ENCODE measurements around the gene TMEM17. TPM values are rescaled to one million over a fixed set of nuclear protein-coding genes. Genes with fewer than 3 reads are reported as not detected.

The TMEM17 gene
- total and polyA plus RNA-seq, 2 of the 13 experiments (the other 11 are each of a cell fraction or from before 2014, with no cell fraction given) = 0.22 to 0.50 TPM

- TF ChIP-seq BCL3 (CRISPR knock-in tag; IDR thresholded peaks at IDR 0.05) (peak; percentile 76; the same call in 1 of the 2 replicates), ZNF180 (CRISPR knock-in tag; IDR thresholded peaks at IDR 0.05; ENCODE audit: borderline replicate concordance, low read depth) (no peak), ZNF615 (CRISPR knock-in tag; IDR thresholded peaks at IDR 0.05; ENCODE audit: borderline replicate concordance) (peak; percentile 90), SP2 (CRISPR knock-in tag; IDR thresholded peaks at IDR 0.05) (no peak), SMC3 (IDR thresholded peaks at IDR 0.05; ENCODE audit: low read length) (peak; percentile 60; the same call in 1 of the 2 replicates), ZFAT (CRISPR knock-in tag; conservative IDR thresholded peaks at IDR 0.05) (0 out of 2 replicates have a peak, but pooled peaks have one; percentile 64), ZNF503 (CRISPR knock-in tag; IDR thresholded peaks at IDR 0.05) (peak; percentile 93), ZNF3 (CRISPR knock-in tag; IDR thresholded peaks at IDR 0.05) (peak; percentile 31; the same call in 1 of the 2 replicates), SAP130 (CRISPR knock-in tag; IDR thresholded peaks at IDR 0.05; ENCODE audit: low read depth) (peak; percentile 47; the same call in 1 of the 2 replicates), ZNF556 (CRISPR knock-in tag; IDR thresholded peaks at IDR 0.05; ENCODE audit: borderline replicate concordance) (peak; percentile 97), PLRG1 (conservative IDR thresholded peaks at IDR 0.05) (no peak), FOXP4 (CRISPR knock-in tag; IDR thresholded peaks at IDR 0.05) (no peak; the same call in 1 of the 2 replicates), NKX3-1 (CRISPR knock-in tag; IDR thresholded peaks at IDR 0.05) (peak; percentile 82), TMF1 (CRISPR knock-in tag; IDR thresholded peaks at IDR 0.05; ENCODE audit: low read depth) (no peak; the same call in 1 of the 2 replicates), CEBPB (IDR thresholded peaks at IDR 0.05; ENCODE audit: borderline replicate concordance, low read depth, low read length) (no peak), ZBTB20 (CRISPR knock-in tag; IDR thresholded peaks at IDR 0.05; ENCODE audit: borderline replicate concordance, low read depth) (no peak)
- TF ChIP-seq, protein P1, sequence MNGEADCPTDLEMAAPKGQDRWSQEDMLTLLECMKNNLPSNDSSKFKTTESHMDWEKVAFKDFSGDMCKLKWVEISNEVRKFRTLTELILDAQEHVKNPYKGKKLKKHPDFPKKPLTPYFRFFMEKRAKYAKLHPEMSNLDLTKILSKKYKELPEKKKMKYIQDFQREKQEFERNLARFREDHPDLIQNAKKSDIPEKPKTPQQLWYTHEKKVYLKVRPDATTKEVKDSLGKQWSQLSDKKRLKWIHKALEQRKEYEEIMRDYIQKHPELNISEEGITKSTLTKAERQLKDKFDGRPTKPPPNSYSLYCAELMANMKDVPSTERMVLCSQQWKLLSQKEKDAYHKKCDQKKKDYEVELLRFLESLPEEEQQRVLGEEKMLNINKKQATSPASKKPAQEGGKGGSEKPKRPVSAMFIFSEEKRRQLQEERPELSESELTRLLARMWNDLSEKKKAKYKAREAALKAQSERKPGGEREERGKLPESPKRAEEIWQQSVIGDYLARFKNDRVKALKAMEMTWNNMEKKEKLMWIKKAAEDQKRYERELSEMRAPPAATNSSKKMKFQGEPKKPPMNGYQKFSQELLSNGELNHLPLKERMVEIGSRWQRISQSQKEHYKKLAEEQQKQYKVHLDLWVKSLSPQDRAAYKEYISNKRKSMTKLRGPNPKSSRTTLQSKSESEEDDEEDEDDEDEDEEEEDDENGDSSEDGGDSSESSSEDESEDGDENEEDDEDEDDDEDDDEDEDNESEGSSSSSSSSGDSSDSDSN (CRISPR knock-in tag; IDR thresholded peaks at IDR 0.05) = peak; percentile 73; the same call in 1 of the 2 replicates
- TF ChIP-seq, protein P2, sequence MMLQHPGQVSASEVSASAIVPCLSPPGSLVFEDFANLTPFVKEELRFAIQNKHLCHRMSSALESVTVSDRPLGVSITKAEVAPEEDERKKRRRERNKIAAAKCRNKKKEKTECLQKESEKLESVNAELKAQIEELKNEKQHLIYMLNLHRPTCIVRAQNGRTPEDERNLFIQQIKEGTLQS (CRISPR knock-in tag; IDR thresholded peaks at IDR 0.05) = no peak; the same call in 1 of the 2 replicates
These were observed 49.1 kb downstream of the TMEM17 start (continued) for GRCh38 chr2:62456721-62457539.
